Esophagus squamous epithelium (tissue), 5 donors: ENCODE measurements around the gene DPEP1. TPM values are rescaled to one million over a fixed set of nuclear protein-coding genes. Genes with fewer than 3 reads are reported as not detected.

ENCODE experiments used
- DNase-seq: peaks from one replicate; lab custom pipeline; 2025; lab: John Stamatoyannopoulos, UW
- H3K27ac ChIP-seq, 4 donors: fragments of 200-600 bp; sonication (generic); one replicate each; pipeline ENCODE4 v1.5.1; 2016 to 2019; ENCODE audit warnings: mild to moderate bottlenecking in 1 of 4
- H3K27me3 ChIP-seq, 4 donors: fragments of 200-600 bp; sonication (generic); 1 replicate in 3 of 4; 2 replicates in 1 of 4; pipeline versions ENCODE4 v1.5.1 to v1.6.0; 2017 to 2021; ENCODE audit warnings: antibody characterized with exemption in 1 of 4
- H3K36me3 ChIP-seq, 3 donors: fragments of 200-600 bp; sonication (generic); one replicate each; pipeline ENCODE4 v1.5.1; 2016 to 2019
- H3K4me1 ChIP-seq, 3 donors: fragments of 200-600 bp; sonication (generic); one replicate each; pipeline ENCODE4 v1.5.1; 2017 to 2019
- H3K4me3 ChIP-seq, 4 donors: fragments of 200-600 bp; sonication (generic); 1 replicate in 3 of 4; 2 replicates in 1 of 4; pipeline ENCODE4 v1.5.1; 2016 to 2019; ENCODE audit warnings: mild to moderate bottlenecking in 2 of 4, moderate library complexity in 1 of 4
- H3K9me3 ChIP-seq, 3 donors: fragments of 200-600 bp; sonication (generic); one replicate each; pipeline ENCODE4 v1.5.1; 2016 to 2019
- CTCF ChIP-seq, 6 experiments: fragments of 450-650 bp in 4 of 6; fragments of 200-600 bp in 2 of 6; sonication (generic) in 2 of 6; IDR thresholded peaks; one replicate each; pipeline ENCODE4 v1.5.1; 2016 to 2019; ENCODE audit warnings: antibody characterized with exemption in 6 of 6, mild to moderate bottlenecking in 4 of 6, moderate library complexity in 4 of 6
- POLR2A ChIP-seq, 4 donors: fragments of 450-650 bp; IDR thresholded peaks; one replicate each; pipeline ENCODE4 v1.6.1; 2017; ENCODE audit warnings: antibody characterized with exemption in 4 of 4, mild to moderate bottlenecking in 4 of 4, moderate library complexity in 3 of 4
- WGBS, 2 donors: methylation state at CpG; one replicate each; pipeline ENCODE4 v1.1.5; 2018; 5-methylcytosine and 5-hydroxymethylcytosine counted together
- intact Hi-C: fragments of 100-400 bp; cut with DNase I; formaldehyde crosslinking; loops from one replicate; pipeline ENCODE4 v1.15.0; 2022
- total RNA-seq, 4 donors: library from RNA; depleted of rRNA; stranded (reverse); fragments of >200 nt; gene quantifications; one replicate each; pipeline ENCODE4 v1.1.0, GENCODE V29; 2016
- donor health status: DM: yes; HTN: yes; CAD: no.

The DPEP1 gene
- total RNA-seq, 4 donors from 2014 or later, result 0.76 to 4.1 TPM; not detected in 2

DNA sequence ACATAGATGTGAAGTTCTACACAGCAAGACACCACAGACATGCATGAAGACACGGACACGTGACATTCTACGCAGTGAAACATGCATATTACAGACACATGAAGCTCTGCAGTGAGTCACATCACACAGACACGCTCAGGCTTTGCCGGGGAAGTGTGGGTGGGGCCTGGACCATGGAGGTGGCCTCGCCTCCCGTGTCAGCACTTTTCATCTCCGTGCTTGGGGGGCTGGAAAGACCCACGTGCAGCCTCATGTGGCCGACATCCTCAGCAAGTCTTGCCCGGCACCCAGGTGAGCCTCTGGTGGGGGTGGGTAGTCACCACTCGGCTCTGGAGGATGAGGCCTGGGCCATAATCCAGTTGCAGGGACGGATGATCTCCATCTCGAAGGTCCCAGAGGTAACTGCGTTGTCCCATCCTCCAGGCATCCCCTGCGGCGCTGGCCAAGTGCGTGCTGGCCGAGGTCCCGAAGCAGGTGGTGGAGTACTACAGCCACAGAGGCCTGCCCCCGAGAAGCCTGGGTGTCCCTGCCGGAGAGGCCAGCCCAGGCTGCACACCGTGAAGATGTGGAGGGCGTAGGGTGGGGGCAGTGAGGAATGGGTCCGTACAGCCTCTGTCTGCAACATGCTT is 17.3 kb upstream of the DPEP1 start:
- H3K36me3 ChIP-seq, result no peaks in the 10 kb centered on the region
- intact Hi-C loops, result no loop called here
- H3K27me3 ChIP-seq, result no peaks in the 10 kb centered on the region
- no peak for DNase-seq
- WGBS, 2 donors, result 59 to 80% methylated on average over 7 to 11 of the region's 25 CpGs
- no peak overlapping the region for H3K4me3 ChIP-seq
- TF ChIP-seq POLR2A (IDR thresholded peaks at IDR 0.05) (no peak), CTCF (IDR thresholded peaks at IDR 0.05) (no peak)
- H3K4me1 ChIP-seq, result peaks cover 5 to 21% (median 16%) of the 10 kb centered on the region in 3 donors
- H3K9me3 ChIP-seq, result no peaks in the 10 kb centered on the region
- H3K27ac ChIP-seq, result no peak overlapping the region

- intact Hi-C loops, result no loop called here
- Histone ChIP-seq H3K27me3 (no peaks in the 10 kb centered on the region), H3K36me3 (no peaks in the 10 kb centered on the region), H3K27ac (no peak overlapping the region), H3K4me3 (no peak overlapping the region), H3K9me3 (no peaks in the 10 kb centered on the region), H3K4me1 (peaks cover 9 to 26% (median 21%) of the 10 kb centered on the region in 3 donors)
- TF ChIP-seq CTCF (IDR thresholded peaks at IDR 0.05), result no peak
- no peak for TF ChIP-seq POLR2A (IDR thresholded peaks at IDR 0.05)
- WGBS, 2 donors, result 80 to 93% methylated on average over 12 of the region's 19 CpGs
- no peak for DNase-seq
These were observed 16.3 kb upstream of the DPEP1 start for GRCh38 chr16:89596957-89597649.

GRCh38 chr16:89598199-89598598 is 15.2 kb upstream of the DPEP1 start:
- no CpG with 5 or more reads among the region's 14 CpGs for WGBS, 2 donors
- TF ChIP-seq CTCF (IDR thresholded peaks at IDR 0.05), result no peak
- TF ChIP-seq POLR2A (IDR thresholded peaks at IDR 0.05), result no peak
- peaks cover 0 to 9% (median 0%) of the 10 kb centered on the region in 4 donors for H3K27me3 ChIP-seq
- no peaks in the 10 kb centered on the region for H3K36me3 ChIP-seq
- no peak overlapping the region for H3K4me3 ChIP-seq
- intact Hi-C loops, result no loop called here
- H3K4me1 ChIP-seq, result peaks cover 17 to 37% (median 31%) of the 10 kb centered on the region in 3 donors
- H3K9me3 ChIP-seq, result no peaks in the 10 kb centered on the region
- no peak overlapping the region for H3K27ac ChIP-seq
- no peak for DNase-seq

GRCh38 chr16:89599451-89599858 is 14.0 kb upstream of the DPEP1 start:
- intact Hi-C loops, result no loop called here
- H3K27ac ChIP-seq, result peak overlapping the region in 1 of 4 donors; percentile 71
- H3K9me3 ChIP-seq, result no peaks in the 10 kb centered on the region
- H3K4me3 ChIP-seq, result no peak overlapping the region
- H3K27me3 ChIP-seq, result peaks cover 0 to 11% (median 0%) of the 10 kb centered on the region in 4 donors
- DNase-seq, result no peak
- 16% methylated on average over 4 of the region's 8 CpGs; no CpG with 5 or more reads in 1 of the 2 donors for WGBS, 2 donors
- no peaks in the 10 kb centered on the region for H3K36me3 ChIP-seq
- H3K4me1 ChIP-seq, result peaks cover 17 to 37% (median 31%) of the 10 kb centered on the region in 3 donors
- TF ChIP-seq CTCF (IDR thresholded peaks at IDR 0.05) (peak in 2 of 6 experiments; percentile 13 to 60), POLR2A (IDR thresholded peaks at IDR 0.05) (no peak)

DNA sequence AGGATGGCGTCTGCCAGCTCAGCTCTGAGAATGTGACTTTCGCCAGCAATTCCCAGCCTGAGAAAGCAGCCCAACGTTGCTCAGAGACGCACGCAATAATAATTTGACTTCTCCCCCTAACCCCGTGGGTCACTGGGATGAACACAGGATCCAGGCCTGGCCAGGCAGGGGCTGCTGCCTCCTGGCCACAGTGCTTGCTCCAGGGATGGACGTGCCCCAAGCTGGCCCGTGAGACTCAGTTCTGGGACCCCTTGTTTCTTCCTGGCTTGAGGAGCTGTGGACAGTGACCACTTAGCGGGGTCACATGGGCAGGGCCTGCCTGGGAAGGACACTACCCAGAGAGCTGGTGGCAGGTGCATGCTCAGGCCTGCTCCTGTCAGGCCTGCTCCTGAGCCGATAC is 13.5 kb upstream of the DPEP1 start:
- DNase-seq, result no peak
- Histone ChIP-seq H3K9me3 (no peaks in the 10 kb centered on the region), H3K36me3 (no peaks in the 10 kb centered on the region), H3K4me3 (no peak overlapping the region), H3K27ac (peak overlapping the region in 1 of 4 donors; percentile 71), H3K4me1 (peaks cover 17 to 37% (median 31%) of the 10 kb centered on the region in 3 donors), H3K27me3 (peaks cover 0 to 15% (median 0%) of the 10 kb centered on the region in 4 donors)
- no peak for TF ChIP-seq CTCF (IDR thresholded peaks at IDR 0.05)
- no peak for TF ChIP-seq POLR2A (IDR thresholded peaks at IDR 0.05)
- 40 to 80% methylated on average over 1 to 3 of the region's 10 CpGs for WGBS, 2 donors
- intact Hi-C loops, result no loop called here
